Measurements from ENCODE around the gene PDE4D.
"Not testable (repeated sequence)": the region's sequence is repeated elsewhere in the genome, so short reads cannot be mapped to it uniquely, and the experiment has no call there.

Gene PDE4D

GRCh38 chr5:59067956-59068656 is 825.4 kb downstream of the PDE4D start:
- no peak for DNase-seq (ENCODE audit: insufficient read length)
- TF ChIP-seq TAF1 (IDR thresholded peaks at IDR 0.05; ENCODE audit: borderline replicate concordance, low read depth, low read length) (no peak), POLR2A (IDR thresholded peaks at IDR 0.05; ENCODE audit: low read depth, low read length) (no peak)
- FAIRE-seq = no peak

DNA sequence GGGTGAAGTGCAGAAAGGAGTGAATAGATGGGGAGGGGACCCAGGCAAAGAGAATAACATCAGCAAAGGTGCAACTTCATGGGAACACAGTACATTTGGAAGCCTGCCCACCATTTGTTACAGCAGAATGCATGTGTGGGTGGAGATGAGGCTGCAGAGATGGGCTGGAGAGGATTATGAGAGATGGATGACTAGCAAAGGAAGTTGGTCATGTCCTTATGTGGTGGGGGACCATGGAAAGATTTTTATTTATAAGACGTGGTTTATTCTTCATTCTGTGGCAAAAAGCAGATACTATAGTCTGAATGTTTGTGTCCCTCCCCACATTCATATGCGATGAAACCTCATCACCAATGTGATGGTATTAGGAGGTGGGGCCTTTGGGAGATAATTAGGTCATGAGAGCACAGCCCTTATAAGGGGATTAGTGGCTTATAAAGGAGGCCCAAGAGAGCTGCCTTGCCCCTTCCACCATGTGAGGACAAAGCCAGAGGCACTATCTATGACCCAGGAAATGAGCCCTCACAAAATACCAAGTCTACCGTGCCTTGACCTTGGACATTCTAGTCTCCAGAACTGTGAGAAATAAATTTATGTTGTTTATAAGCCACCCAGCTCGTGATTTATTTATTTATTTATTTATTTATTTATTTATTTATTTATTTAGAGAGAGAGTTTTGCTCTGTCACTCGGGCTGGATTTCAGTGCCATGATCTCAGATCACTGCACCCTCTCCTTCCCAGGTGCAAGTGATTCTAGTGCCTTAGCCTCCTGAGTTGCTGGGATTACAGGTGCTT is 827.0 kb downstream of the PDE4D start:
- TF ChIP-seq POLR2A (IDR thresholded peaks at IDR 0.05; ENCODE audit: low read depth, low read length) (no peak), TAF1 (IDR thresholded peaks at IDR 0.05; ENCODE audit: borderline replicate concordance, low read depth, low read length) (no peak)
- no peak for DNase-seq (ENCODE audit: insufficient read length)
- FAIRE-seq = no peak

DNA sequence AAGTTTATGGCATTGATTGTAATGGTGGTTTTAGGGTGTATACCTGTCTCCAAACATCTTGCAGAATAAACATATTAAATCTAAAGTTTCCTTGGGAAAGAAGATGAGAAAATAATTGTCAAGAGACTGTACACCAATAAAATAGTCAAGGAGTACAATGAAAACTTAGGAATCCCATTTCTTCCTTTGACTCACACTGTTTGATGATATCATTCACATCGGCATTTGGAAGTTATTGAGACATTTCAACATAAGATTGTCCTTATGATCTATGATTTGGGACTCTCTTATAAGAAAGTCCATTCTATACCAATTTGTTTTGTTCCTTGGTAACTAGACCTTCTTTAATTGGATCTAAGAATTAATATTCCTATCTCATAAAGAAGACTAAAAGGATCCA is 828.0 kb downstream of the PDE4D start:
- FAIRE-seq (no peak), DNase-seq (ENCODE audit: insufficient read length) (no peak)
- TF ChIP-seq POLR2A (IDR thresholded peaks at IDR 0.05; ENCODE audit: low read depth, low read length) (no peak), TAF1 (IDR thresholded peaks at IDR 0.05; ENCODE audit: borderline replicate concordance, low read depth, low read length) (no peak), POLR2AphosphoS5 (IDR thresholded peaks at IDR 0.05; ENCODE audit: low read depth, low read length) (no peak)

GRCh38 chr5:59064293-59064692 is 829.2 kb downstream of the PDE4D start:
- no peak for FAIRE-seq

GRCh38 chr5:59062986-59063683 is 830.4 kb downstream of the PDE4D start:
- DNase-seq (ENCODE audit: insufficient read length) (no peak), FAIRE-seq (no peak)
- TF ChIP-seq POLR2A (IDR thresholded peaks at IDR 0.05; ENCODE audit: low read depth, low read length) = no peak
- no peak for TF ChIP-seq TAF1 (IDR thresholded peaks at IDR 0.05; ENCODE audit: borderline replicate concordance, low read depth, low read length)
- TF ChIP-seq POLR2AphosphoS5 (IDR thresholded peaks at IDR 0.05; ENCODE audit: low read depth, low read length) = no peak

More at GRCh38 chr5:59064293-59064692, 829.2 kb downstream of the PDE4D start:
- no peak for DNase-seq (ENCODE audit: insufficient read length)
- TF ChIP-seq POLR2A (IDR thresholded peaks at IDR 0.05; ENCODE audit: low read depth, low read length) = no peak
- no peak for TF ChIP-seq POLR2AphosphoS5 (IDR thresholded peaks at IDR 0.05; ENCODE audit: low read depth, low read length)
- no peak for TF ChIP-seq TAF1 (IDR thresholded peaks at IDR 0.05; ENCODE audit: borderline replicate concordance, low read depth, low read length)

DNA sequence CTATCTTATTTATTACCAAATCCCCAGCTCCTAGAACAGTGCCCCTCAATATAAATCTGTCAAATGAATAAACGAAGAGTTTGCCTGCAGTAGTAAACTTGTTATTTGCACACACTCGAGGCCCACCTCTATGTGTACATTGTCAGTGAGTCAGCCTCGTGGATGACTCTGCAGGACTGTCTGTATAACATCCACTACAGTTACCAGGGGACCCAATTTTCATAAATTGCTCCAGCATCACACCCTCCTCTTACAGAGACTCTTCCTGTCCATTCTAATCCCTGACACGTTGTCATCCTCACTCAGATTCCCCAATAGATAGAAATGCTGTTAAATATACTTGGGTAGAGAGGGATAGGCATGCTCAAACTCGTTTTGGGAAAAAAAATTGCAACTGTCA is 832.1 kb downstream of the PDE4D start:
- no peak for TF ChIP-seq POLR2A (IDR thresholded peaks at IDR 0.05; ENCODE audit: low read depth, low read length)
- TF ChIP-seq POLR2AphosphoS5 (IDR thresholded peaks at IDR 0.05; ENCODE audit: low read depth, low read length) = no peak
- no peak for TF ChIP-seq TAF1 (IDR thresholded peaks at IDR 0.05; ENCODE audit: borderline replicate concordance, low read depth, low read length)
- FAIRE-seq = no peak
- no peak for DNase-seq (ENCODE audit: insufficient read length)

GRCh38 chr5:59058969-59059687 is 834.4 kb downstream of the PDE4D start:
- TF ChIP-seq TAF1 (IDR thresholded peaks at IDR 0.05; ENCODE audit: borderline replicate concordance, low read depth, low read length) (no peak), POLR2A (IDR thresholded peaks at IDR 0.05; ENCODE audit: low read depth, low read length) (no peak), POLR2AphosphoS5 (IDR thresholded peaks at IDR 0.05; ENCODE audit: low read depth, low read length) (no peak)
- DNase-seq (ENCODE audit: insufficient read length) (no peak), FAIRE-seq (no peak)

GRCh38 chr5:59058237-59058636 is 835.3 kb downstream of the PDE4D start:
- DNase-seq (ENCODE audit: insufficient read length) (no peak), FAIRE-seq (no peak)
- no peak for TF ChIP-seq TAF1 (IDR thresholded peaks at IDR 0.05; ENCODE audit: borderline replicate concordance, low read depth, low read length)
- TF ChIP-seq POLR2AphosphoS5 (IDR thresholded peaks at IDR 0.05; ENCODE audit: low read depth, low read length) = no peak
- no peak for TF ChIP-seq POLR2A (IDR thresholded peaks at IDR 0.05; ENCODE audit: low read depth, low read length)

GRCh38 chr5:59056599-59056998 is 836.9 kb downstream of the PDE4D start:
- not testable (repeated sequence) for FAIRE-seq; DNase-seq (ENCODE audit: insufficient read length)

DNA sequence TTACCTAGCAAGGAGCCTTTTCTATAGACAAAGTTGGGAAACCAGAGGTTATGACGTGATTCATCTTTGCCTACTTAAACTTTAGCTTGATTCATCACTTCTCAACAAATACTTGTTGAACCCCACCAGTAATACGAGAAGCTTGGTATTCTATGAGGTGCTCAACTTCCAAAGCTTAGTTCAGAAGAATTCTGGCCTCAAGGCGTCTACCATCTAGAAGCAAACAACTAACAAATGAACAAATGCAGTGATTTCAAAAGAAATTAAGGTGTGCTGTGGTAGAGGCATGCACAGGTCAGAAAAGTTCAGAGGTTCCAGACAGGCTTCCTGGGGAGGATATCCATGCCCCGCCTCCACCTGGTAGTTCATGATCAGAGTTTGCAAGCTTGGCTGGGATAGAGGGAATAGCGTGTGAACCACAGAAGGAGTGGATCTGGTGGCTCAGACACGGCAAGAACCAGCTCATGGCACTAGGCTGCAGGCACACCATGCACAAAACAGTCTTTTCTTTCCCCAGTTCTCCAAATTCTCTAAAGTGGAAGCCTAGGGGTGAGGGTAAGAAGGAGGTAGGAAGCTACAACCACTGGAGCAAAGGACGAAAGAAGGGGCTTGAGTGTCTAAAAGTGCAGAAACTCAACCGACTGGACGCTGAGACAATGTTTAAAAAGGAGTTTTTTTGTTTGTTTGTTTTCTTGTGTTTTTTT is 837.6 kb downstream of the PDE4D start:
- FAIRE-seq = no peak
- DNase-seq (ENCODE audit: insufficient read length) = no peak
- TF ChIP-seq TAF1 (IDR thresholded peaks at IDR 0.05; ENCODE audit: borderline replicate concordance, low read depth, low read length) = no peak

DNA sequence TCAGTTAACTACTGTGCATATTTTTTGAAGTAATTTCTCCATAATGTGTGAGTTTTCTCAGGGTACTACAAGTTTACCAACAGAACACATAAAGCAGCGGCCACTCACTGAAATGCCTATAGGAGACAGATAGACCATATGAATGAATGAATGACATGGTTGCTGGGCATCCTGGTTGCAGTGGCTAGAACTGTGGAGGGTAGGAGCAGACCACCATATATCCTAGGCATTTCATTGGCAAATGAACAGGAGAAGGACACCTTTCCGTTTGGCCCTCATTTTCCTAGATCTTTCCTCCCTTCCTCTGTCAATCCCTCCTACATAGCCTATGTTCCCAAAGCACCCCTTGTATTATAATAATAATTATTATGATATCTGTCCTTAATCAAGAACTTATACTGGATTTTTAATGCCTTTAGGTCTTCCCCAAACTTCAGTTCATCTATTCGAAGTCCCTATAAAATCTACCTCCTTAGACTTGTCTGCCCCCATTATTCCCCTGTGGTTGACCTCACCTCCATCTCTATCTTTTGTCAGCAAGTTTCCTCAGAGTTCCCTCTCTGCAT is 838.5 kb downstream of the PDE4D start:
- DNase-seq (ENCODE audit: insufficient read length) = no peak
- FAIRE-seq = no peak

More for the DNA sequence above, 838.5 kb downstream of the PDE4D start:
- TF ChIP-seq TAF1 (IDR thresholded peaks at IDR 0.05; ENCODE audit: borderline replicate concordance, low read depth, low read length) (no peak), POLR2AphosphoS5 (IDR thresholded peaks at IDR 0.05; ENCODE audit: low read depth, low read length) (no peak), POLR2A (IDR thresholded peaks at IDR 0.05; ENCODE audit: low read depth, low read length) (no peak)
